SK-N-MC (cell line): Measurements from ENCODE around the gene SLC31A1.
"Not testable (repeated sequence)": the region's sequence is repeated elsewhere in the genome, so short reads cannot be mapped to it uniquely, and the experiment has no call there.

Source experiments
- EZH2 ChIP-seq: fragments of 200-600 bp; sonication (generic); IDR thresholded peaks from one replicate; pipeline ENCODE4 v1.6.1; 2017; ENCODE audit warnings: antibody characterized with exemption
- FOXP2 ChIP-seq: optimal IDR thresholded peaks from 2 replicates; pipeline ENCODE3; 2011; ENCODE audit warnings: mild to moderate bottlenecking, moderate library complexity; ENCODE audit not compliant: insufficient read depth; ENCODE audit errors: extremely low read length, control extremely low read depth
- POLR2AphosphoS5 ChIP-seq: IDR thresholded peaks from 2 replicates; pipeline ENCODE4 v1.6.1; 2012; ENCODE audit warnings: mild to moderate bottlenecking, low read depth, low read length, borderline replicate concordance

DNA sequence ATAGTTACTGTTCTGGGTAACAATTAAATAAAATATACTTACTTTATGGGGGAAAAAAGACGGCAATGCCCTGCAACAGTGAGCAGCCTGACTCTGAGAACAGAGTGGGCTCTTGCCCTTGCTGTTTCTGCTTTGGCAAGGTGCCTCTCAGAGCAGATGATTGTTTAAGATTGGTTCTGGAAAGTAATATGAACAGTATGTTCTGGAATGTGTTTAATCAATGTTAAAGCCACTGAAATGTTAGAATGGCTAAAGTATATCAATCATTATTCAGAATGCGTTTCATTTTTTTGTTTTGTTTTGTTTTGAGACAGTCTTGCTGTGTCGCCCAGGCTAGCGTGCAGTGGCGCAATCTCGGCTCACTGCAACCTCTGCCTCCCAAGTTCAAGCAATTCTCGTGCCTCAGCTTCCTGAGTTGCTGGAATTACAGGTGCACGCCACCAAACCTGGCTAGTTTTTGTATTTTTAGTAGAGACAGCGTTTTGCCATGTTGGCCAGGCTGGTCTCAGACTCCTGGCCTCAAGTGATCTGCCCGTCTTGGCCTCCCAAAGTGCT lies 14.4 kb downstream of the SLC31A1 start:
- not testable (repeated sequence) for TF ChIP-seq POLR2AphosphoS5, EZH2, FOXP2
